22Rv1 (cell line): Measurements from ENCODE around the gene PRRC2B.
A peak's percentile ranks its signal among the peaks of the same experiment; 100 is the strongest.

Experiments
- H3K27ac ChIP-seq: fragments of 450-650 bp; 2 replicates; pipeline ENCODE4 v1.5.1; 2017
- CTCF ChIP-seq: fragments of 450-650 bp; IDR thresholded peaks from 2 replicates; pipeline ENCODE4 v1.5.1; 2017; ENCODE audit warnings: mild to moderate bottlenecking
- ZFX ChIP-seq: fragments of 450-650 bp; IDR thresholded peaks from 2 replicates; pipeline ENCODE4 v1.6.1; 2017; ENCODE audit warnings: antibody characterized with exemption, borderline replicate concordance

PRRC2B gene

GRCh38 chr9:131516930-131517329 lies 123.0 kb downstream of the PRRC2B start:
- TF ChIP-seq CTCF = no peak
- no peak overlapping the region for H3K27ac ChIP-seq

- no peak overlapping the region for H3K27ac ChIP-seq
- no peak for TF ChIP-seq CTCF
- no peak for TF ChIP-seq ZFX
Measured at GRCh38 chr9:131517761-131518190, 123.9 kb downstream of the PRRC2B start.

GRCh38 chr9:131518553-131518952 lies 124.7 kb downstream of the PRRC2B start:
- TF ChIP-seq CTCF (no peak), ZFX (no peak)
- H3K27ac ChIP-seq = no peak overlapping the region

GRCh38 chr9:131520503-131520902 lies 126.6 kb downstream of the PRRC2B start:
- no peak overlapping the region for H3K27ac ChIP-seq
- no peak for TF ChIP-seq ZFX
- no peak for TF ChIP-seq CTCF

- TF ChIP-seq CTCF (no peak), ZFX (no peak)
- H3K27ac ChIP-seq = no peak overlapping the region
Measured at GRCh38 chr9:131521203-131521602, 127.3 kb downstream of the PRRC2B start.

GRCh38 chr9:131521822-131522221 lies 127.9 kb downstream of the PRRC2B start:
- H3K27ac ChIP-seq = no peak overlapping the region
- TF ChIP-seq ZFX = no peak
- no peak for TF ChIP-seq CTCF

GRCh38 chr9:131522257-131523085 lies 128.6 kb downstream of the PRRC2B start:
- H3K27ac ChIP-seq = 0 out of 2 replicates have a peak overlapping the region, but pooled peaks have one; percentile 32
- no peak for TF ChIP-seq CTCF
- TF ChIP-seq ZFX = no peak
